ENCODE results near the gene RCAN2. TPM values are rescaled to one million over a fixed set of nuclear protein-coding genes. Genes with fewer than 3 reads are reported as not detected.

Gene RCAN2
- total RNA-seq, 1 donor from 2014 or later, result 9.0 TPM

GRCh38 chr6:46526607-46527006 lies 35.4 kb upstream of the RCAN2 start:
- H3K27me3 ChIP-seq (ENCODE audit: low read depth), result no peaks in the 10 kb centered on the region
- intact Hi-C loops (cut with DNase I), result no loop called here
- no peaks in the 10 kb centered on the region for H3K36me3 ChIP-seq
- H3K9me3 ChIP-seq, result no peaks in the 10 kb centered on the region
- no peak overlapping the region for H3K4me3 ChIP-seq
- peaks cover 2% of the 10 kb centered on the region for H3K4me1 ChIP-seq
- no peak for ATAC-seq
- H3K27ac ChIP-seq, result no peak overlapping the region
- DNase-seq, result no peak
- TF ChIP-seq, protein P1, sequence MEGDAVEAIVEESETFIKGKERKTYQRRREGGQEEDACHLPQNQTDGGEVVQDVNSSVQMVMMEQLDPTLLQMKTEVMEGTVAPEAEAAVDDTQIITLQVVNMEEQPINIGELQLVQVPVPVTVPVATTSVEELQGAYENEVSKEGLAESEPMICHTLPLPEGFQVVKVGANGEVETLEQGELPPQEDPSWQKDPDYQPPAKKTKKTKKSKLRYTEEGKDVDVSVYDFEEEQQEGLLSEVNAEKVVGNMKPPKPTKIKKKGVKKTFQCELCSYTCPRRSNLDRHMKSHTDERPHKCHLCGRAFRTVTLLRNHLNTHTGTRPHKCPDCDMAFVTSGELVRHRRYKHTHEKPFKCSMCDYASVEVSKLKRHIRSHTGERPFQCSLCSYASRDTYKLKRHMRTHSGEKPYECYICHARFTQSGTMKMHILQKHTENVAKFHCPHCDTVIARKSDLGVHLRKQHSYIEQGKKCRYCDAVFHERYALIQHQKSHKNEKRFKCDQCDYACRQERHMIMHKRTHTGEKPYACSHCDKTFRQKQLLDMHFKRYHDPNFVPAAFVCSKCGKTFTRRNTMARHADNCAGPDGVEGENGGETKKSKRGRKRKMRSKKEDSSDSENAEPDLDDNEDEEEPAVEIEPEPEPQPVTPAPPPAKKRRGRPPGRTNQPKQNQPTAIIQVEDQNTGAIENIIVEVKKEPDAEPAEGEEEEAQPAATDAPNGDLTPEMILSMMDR (IDR thresholded peaks at IDR 0.05), result no peak

- intact Hi-C loops (cut with DNase I), result no loop called here
- no peaks in the 10 kb centered on the region for H3K27me3 ChIP-seq (ENCODE audit: low read depth)
- H3K4me3 ChIP-seq, result no peak overlapping the region
- DNase-seq (no peak), ATAC-seq (no peak)
- H3K4me1 ChIP-seq, result peaks cover 7% of the 10 kb centered on the region
- no peaks in the 10 kb centered on the region for H3K36me3 ChIP-seq
- TF ChIP-seq, protein P1 (IDR thresholded peaks at IDR 0.05), result no peak
- H3K27ac ChIP-seq, result no peak overlapping the region
- no peaks in the 10 kb centered on the region for H3K9me3 ChIP-seq
These were observed 34.3 kb upstream of the RCAN2 start for GRCh38 chr6:46525583-46525982.

- intact Hi-C loops (cut with DNase I), result no loop called here
- DNase-seq (no peak), ATAC-seq (peak in 1 of 2 donors; percentile 48)
- Histone ChIP-seq H3K27me3 (ENCODE audit: low read depth) (no peaks in the 10 kb centered on the region), H3K27ac (no peak overlapping the region), H3K4me3 (no peak overlapping the region), H3K36me3 (no peaks in the 10 kb centered on the region), H3K9me3 (no peaks in the 10 kb centered on the region), H3K4me1 (peaks cover 7% of the 10 kb centered on the region)
- TF ChIP-seq, protein P1 (IDR thresholded peaks at IDR 0.05), result no peak
These were observed 30.3 kb upstream of the RCAN2 start for GRCh38 chr6:46521464-46521971.

DNA sequence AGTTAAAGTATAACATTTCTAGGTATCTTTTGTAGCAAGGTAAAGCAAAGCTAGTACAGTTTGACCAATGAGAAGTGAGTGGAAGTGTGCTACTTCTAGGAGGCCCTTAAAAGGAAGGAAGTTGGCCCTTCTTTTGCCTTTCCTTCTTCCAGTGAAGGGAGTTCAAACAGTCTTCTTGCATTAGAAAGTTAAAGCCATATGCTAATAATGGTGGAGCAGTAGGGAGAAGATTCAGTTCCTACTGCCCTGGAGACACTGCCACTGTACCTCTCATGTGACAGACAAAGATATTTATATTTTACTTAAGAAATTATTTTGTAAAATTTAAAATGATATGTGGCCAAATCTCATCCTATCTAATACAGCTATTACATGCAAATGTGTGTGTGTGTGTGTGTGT lies 26.0 kb upstream of the RCAN2 start:
- no peak for DNase-seq
- H3K36me3 ChIP-seq, result no peaks in the 10 kb centered on the region
- no peak overlapping the region for H3K4me3 ChIP-seq
- peaks cover 7% of the 10 kb centered on the region for H3K4me1 ChIP-seq
- TF ChIP-seq, protein P1 (IDR thresholded peaks at IDR 0.05), result no peak
- intact Hi-C loops (cut with DNase I), result no loop called here
- H3K27me3 ChIP-seq (ENCODE audit: low read depth), result no peaks in the 10 kb centered on the region
- no peaks in the 10 kb centered on the region for H3K9me3 ChIP-seq
- no peak for ATAC-seq
- H3K27ac ChIP-seq, result no peak overlapping the region

DNA sequence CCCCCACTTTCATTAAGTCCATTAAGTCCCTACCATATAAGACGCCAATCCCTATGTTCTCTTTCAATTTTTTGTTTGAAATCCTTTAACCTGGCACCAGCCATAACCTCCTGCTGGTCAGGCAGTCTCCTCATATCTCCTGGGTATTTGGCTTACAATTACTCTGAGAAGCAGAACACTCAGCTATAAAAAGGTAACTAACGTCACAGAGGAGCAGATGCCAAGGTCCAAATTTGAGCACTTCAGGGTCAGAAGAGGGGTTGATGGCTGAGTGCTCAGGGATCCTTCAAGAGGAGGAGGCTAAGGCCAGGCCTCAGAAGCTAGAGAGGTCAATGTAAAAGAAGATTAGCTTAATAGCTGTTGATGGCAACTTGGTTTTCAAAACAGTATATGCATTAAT lies 22.3 kb upstream of the RCAN2 start:
- H3K27me3 ChIP-seq (ENCODE audit: low read depth), result no peaks in the 10 kb centered on the region
- no peaks in the 10 kb centered on the region for H3K4me1 ChIP-seq
- H3K9me3 ChIP-seq, result no peaks in the 10 kb centered on the region
- no peak overlapping the region for H3K4me3 ChIP-seq
- no peak for DNase-seq
- no peak overlapping the region for H3K27ac ChIP-seq
- H3K36me3 ChIP-seq, result no peaks in the 10 kb centered on the region
- TF ChIP-seq, protein P1 (IDR thresholded peaks at IDR 0.05), result no peak
- peak; percentile 19 to 61 for ATAC-seq
- intact Hi-C loops (cut with DNase I), result no loop called here

- H3K9me3 ChIP-seq, result no peaks in the 10 kb centered on the region
- TF ChIP-seq, protein P1 (IDR thresholded peaks at IDR 0.05), result no peak
- H3K27ac ChIP-seq, result no peak overlapping the region
- no peak for ATAC-seq
- no peak for DNase-seq
- intact Hi-C loops (cut with DNase I), result no loop called here
- no peaks in the 10 kb centered on the region for H3K36me3 ChIP-seq
- no peaks in the 10 kb centered on the region for H3K27me3 ChIP-seq (ENCODE audit: low read depth)
- H3K4me1 ChIP-seq, result no peaks in the 10 kb centered on the region
- no peak overlapping the region for H3K4me3 ChIP-seq
These were observed 20.1 kb upstream of the RCAN2 start for GRCh38 chr6:46511320-46511719.
